AG09319 (cell line): ENCODE data around the gene PCDHGC3.
"Not testable (repeated sequence)": the region's sequence is repeated elsewhere in the genome, so short reads cannot be mapped to it uniquely, and the experiment has no call there.

ENCODE experiments used
- DNase-seq: peaks from one replicate; pipeline ENCODE4 v3.0.0-alpha.2; 2010; ENCODE audit warnings: low read depth; ENCODE audit errors: extremely low read depth
- TF ChIP-seq, protein P1 (sequence below): IDR thresholded peaks from 2 replicates; pipeline ENCODE4 v1.5.1; 2011; ENCODE audit warnings: low read depth, mild to moderate bottlenecking, inconsistent platforms, low read length, moderate library complexity

Gene PCDHGC3

DNA sequence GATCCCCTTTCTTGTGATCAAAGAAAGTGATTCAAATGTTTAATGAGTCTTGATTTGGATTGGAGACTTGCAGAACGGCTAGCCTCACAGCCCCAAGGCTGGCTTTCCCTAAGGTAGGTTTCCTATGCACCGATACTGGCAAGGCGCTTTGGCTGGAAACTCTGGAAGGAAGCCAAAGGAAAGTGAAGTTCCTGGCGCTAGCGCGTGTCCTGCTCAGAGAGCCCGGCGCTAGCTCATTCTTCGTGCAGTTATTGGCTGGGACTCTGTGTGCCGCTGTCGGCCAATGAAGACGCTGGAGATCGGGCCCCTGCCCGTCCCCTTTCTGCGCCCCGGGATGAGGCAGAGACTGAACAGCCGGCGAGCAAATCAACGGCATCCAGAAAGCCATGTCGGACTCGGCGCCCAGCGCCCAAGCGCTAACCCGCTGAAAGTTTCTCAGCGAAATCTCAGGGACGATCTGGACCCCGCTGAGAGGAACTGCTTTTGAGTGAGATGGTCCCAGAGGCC lies at the start of gene PCDHGC3:
TSS of gene PCDHGC3 (plus strand) at position 342 of the 507 bp plus-strand sequence. CDS start at position 493, 151 bp downstream.
- DNase-seq: peak; percentile 88
- TF ChIP-seq, protein P1, sequence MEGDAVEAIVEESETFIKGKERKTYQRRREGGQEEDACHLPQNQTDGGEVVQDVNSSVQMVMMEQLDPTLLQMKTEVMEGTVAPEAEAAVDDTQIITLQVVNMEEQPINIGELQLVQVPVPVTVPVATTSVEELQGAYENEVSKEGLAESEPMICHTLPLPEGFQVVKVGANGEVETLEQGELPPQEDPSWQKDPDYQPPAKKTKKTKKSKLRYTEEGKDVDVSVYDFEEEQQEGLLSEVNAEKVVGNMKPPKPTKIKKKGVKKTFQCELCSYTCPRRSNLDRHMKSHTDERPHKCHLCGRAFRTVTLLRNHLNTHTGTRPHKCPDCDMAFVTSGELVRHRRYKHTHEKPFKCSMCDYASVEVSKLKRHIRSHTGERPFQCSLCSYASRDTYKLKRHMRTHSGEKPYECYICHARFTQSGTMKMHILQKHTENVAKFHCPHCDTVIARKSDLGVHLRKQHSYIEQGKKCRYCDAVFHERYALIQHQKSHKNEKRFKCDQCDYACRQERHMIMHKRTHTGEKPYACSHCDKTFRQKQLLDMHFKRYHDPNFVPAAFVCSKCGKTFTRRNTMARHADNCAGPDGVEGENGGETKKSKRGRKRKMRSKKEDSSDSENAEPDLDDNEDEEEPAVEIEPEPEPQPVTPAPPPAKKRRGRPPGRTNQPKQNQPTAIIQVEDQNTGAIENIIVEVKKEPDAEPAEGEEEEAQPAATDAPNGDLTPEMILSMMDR: peak; percentile 46

DNA sequence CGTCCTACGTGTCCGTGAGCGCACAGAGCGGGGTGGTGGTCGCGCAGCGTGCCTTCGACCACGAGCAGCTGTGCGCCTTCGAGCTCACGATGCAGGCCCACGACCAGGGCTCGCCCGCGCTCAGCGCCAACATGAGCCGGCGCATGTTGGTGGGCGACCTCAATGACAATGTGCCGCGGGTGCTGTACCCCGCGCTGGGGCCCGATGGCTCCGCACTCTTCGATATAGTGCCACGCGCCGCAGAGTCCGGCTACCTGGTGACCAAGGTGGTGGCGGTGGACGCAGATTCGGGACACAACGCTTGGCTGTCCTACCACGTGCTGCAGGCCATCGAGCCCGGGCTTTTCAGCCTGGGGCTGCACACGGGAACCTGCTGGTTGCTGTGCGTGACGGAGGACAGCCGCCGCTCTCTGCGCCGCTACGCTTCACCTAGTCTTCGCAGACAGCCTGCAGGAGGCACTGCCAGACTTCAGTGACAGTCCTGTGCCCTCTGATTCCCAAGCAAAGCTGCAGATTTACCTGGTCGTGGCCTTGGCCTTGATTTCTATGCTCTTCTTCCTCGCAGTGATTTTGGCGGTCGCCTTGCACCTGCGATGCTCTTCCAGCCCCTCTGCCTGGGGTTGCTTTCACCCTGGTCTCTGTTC lies 47.9 kb upstream of the PCDHGC3 start:
- no peak for DNase-seq
- TF ChIP-seq, protein P1: no peak

DNA sequence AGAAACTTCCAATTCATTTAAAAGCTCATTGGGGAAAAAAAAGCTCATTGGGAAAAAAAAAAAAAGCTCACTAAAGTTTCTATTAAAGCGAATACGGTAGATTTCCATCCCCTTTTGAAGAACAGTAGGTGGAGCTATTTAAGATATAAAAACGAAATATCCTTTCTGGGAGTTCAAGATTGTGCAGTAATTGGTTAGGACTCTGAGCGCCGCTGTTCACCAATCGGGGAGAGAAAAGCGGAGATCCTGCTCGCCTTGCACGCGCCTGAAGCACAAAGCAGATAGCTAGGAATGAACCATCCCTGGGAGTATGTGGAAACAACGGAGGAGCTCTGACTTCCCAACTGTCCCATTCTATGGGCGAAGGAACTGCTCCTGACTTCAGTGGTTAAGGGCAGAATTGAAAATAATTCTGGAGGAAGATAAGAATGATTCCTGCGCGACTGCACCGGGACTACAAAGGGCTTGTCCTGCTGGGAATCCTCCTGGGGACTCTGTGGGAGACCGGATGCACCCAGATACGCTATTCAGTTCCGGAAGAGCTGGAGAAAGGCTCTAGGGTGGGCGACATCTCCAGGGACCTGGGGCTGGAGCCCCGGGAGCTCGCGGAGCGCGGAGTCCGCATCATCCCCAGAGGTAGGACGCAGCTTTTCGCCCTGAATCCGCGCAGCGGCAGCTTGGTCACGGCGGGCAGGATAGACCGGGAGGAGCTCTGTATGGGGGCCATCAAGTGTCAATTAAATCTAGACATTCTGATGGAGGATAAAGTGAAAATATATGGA lies 45.2 kb upstream of the PCDHGC3 start, which contains the start of gene PCDHGA12:
TSS of gene PCDHGA12 (plus strand) at position 176 of the 782 bp plus-strand sequence. CDS start at position 429, 253 bp downstream.
- peak; percentile 55 for DNase-seq
- TF ChIP-seq, protein P1: peak; percentile 39

DNA sequence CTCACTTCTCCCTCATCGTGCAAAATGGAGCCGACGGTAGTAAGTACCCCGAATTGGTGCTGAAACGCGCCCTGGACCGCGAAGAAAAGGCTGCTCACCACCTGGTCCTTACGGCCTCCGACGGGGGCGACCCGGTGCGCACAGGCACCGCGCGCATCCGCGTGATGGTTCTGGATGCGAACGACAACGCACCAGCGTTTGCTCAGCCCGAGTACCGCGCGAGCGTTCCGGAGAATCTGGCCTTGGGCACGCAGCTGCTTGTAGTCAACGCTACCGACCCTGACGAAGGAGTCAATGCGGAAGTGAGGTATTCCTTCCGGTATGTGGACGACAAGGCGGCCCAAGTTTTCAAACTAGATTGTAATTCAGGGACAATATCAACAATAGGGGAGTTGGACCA lies 44.5 kb upstream of the PCDHGC3 start:
- DNase-seq: no peak
- TF ChIP-seq, protein P1: no peak

DNA sequence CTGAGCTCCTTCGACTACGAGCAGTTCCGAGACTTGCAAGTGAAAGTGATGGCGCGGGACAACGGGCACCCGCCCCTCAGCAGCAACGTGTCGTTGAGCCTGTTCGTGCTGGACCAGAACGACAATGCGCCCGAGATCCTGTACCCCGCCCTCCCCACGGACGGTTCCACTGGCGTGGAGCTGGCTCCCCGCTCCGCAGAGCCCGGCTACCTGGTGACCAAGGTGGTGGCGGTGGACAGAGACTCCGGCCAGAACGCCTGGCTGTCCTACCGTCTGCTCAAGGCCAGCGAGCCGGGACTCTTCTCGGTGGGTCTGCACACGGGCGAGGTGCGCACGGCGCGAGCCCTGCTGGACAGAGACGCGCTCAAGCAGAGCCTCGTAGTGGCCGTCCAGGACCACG lies 43.5 kb upstream of the PCDHGC3 start:
- DNase-seq: not testable (repeated sequence)

DNA sequence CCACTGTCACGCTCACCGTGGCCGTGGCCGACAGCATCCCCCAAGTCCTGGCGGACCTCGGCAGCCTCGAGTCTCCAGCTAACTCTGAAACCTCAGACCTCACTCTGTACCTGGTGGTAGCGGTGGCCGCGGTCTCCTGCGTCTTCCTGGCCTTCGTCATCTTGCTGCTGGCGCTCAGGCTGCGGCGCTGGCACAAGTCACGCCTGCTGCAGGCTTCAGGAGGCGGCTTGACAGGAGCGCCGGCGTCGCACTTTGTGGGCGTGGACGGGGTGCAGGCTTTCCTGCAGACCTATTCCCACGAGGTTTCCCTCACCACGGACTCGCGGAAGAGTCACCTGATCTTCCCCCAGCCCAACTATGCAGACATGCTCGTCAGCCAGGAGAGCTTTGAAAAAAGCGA lies 43.0 kb upstream of the PCDHGC3 start:
- not testable (repeated sequence) for DNase-seq

DNA sequence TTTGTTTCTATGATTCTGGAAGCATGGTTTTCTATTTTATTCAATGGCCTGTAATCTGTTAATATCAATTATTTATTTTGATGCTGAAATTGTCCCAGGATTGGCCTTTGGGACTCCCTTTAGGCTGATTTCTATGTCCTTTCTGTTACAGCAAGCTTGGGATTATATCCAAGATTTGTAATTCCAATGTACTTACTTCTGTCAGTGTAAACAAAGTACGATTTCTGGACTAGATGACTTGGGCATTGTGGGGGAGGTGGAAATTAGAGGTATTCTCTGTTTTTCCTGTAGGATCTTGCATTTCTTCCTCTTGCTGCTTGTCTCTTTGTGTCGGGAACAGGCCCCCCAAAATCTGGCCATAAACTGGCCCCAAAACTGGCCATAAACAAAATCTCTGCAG lies 41.8 kb upstream of the PCDHGC3 start:
- TF ChIP-seq, protein P1: no peak
- DNase-seq: no peak

DNA sequence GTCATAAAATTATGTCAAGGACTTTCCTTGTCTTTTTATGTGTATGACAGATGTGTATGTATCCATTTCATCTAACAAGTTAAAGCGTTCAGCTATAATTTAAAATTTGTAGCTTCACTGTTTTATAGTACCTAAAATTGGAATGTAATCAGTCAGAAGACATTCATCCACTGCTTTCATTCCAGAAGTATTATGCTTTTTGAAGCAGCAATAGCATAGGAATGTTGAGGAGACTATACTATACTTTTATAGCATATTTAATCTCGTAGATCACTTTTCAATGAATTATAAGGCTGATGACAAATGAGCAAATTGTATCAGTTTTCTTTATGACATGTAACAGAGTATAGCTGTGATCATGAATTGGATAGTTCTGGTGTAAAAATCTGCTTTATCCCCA lies 38.5 kb upstream of the PCDHGC3 start:
- TF ChIP-seq, protein P1: no peak
- DNase-seq: no peak
